AG09319 (cell line): ENCODE results near the gene PRSS23.
A peak's percentile ranks its signal among the peaks of the same experiment; 100 is the strongest.

Experiments used
- DNase-seq: peaks from one replicate; pipeline ENCODE4 v3.0.0-alpha.2; 2010; ENCODE audit warnings: low read depth; ENCODE audit errors: extremely low read depth
- TF ChIP-seq, protein P1 (sequence below): IDR thresholded peaks from 2 replicates; pipeline ENCODE4 v1.5.1; 2011; ENCODE audit warnings: low read depth, mild to moderate bottlenecking, inconsistent platforms, low read length, moderate library complexity

PRSS23 gene

GRCh38 chr11:86790867-86791849 lies 9.2 kb upstream of the PRSS23 start:
- DNase-seq: no peak
- TF ChIP-seq, protein P1, sequence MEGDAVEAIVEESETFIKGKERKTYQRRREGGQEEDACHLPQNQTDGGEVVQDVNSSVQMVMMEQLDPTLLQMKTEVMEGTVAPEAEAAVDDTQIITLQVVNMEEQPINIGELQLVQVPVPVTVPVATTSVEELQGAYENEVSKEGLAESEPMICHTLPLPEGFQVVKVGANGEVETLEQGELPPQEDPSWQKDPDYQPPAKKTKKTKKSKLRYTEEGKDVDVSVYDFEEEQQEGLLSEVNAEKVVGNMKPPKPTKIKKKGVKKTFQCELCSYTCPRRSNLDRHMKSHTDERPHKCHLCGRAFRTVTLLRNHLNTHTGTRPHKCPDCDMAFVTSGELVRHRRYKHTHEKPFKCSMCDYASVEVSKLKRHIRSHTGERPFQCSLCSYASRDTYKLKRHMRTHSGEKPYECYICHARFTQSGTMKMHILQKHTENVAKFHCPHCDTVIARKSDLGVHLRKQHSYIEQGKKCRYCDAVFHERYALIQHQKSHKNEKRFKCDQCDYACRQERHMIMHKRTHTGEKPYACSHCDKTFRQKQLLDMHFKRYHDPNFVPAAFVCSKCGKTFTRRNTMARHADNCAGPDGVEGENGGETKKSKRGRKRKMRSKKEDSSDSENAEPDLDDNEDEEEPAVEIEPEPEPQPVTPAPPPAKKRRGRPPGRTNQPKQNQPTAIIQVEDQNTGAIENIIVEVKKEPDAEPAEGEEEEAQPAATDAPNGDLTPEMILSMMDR: no peak

DNA sequence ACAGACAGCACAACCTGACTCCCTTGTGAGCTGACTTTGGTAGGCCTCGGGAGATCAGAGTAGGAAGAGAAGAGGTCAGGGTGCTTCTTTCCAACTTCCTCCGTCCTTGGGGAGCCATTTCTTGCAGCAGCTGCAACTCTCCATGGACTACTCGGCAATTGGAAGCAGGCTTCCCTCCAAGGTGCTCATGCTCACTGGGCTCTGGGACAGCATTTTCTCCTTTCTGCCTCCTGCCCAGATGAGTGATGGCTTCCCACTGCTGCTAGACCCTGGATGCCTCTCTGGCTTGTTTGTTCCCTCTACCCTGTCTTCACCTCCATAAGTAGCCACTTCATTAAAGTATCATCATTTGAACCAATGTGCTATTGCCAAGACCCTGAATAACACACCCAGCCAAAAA lies 8.2 kb upstream of the PRSS23 start:
- TF ChIP-seq, protein P1: no peak
- DNase-seq: no peak

DNA sequence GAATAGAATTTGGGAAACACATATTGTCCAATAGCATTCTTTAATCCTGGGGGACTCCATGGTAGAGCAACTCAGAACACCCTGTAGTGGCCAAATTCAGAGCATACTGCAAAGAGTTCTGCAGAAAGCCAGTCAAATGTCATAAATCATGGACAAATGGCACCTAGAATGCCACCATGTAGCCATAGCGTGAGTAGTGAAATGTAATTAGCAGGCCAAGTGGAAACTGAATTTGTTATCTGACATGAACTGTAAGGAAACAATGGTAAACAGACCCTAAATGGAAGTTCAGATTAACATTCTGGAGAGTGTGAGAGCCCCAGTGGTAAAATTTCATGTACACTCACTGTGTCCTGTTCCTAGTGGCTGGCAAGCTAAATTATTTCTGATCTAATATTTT lies 7.0 kb upstream of the PRSS23 start:
- no peak for DNase-seq
- TF ChIP-seq, protein P1: no peak

GRCh38 chr11:86795511-86795910 lies 4.8 kb upstream of the PRSS23 start:
- TF ChIP-seq, protein P1: no peak
- no peak for DNase-seq

- DNase-seq: no peak
- TF ChIP-seq, protein P1: no peak
Measured at GRCh38 chr11:86795949-86796348, 4.4 kb upstream of the PRSS23 start.

DNA sequence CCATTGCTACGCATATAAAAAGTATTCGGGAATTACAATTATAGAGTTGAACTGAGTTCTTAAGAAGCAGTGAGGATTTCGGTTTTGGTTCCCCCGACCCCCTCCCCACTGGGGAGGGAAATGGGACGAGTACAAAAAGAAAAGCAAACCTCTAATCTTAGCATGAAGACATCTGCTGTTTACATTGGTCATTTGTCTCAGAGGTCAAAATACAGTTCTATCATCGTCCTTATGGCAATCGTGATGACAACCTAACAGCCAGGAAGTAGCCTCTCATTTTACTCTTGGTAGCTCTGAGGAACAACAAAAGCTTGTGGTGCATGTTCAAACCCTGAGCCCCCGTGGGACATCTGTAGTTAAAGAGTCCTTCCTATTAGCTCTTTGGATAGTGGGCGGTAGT lies 3.2 kb upstream of the PRSS23 start:
- TF ChIP-seq, protein P1: no peak
- DNase-seq: no peak

GRCh38 chr11:86798988-86799387 lies 1.4 kb upstream of the PRSS23 start:
- peak; percentile 57 for DNase-seq

More at GRCh38 chr11:86798988-86799387, 1.4 kb upstream of the PRSS23 start:
- TF ChIP-seq, protein P1: no peak
